Measurements from ENCODE around the gene SOBP. TPM values are rescaled to one million over a fixed set of nuclear protein-coding genes. Genes with fewer than 3 reads are reported as not detected.

Gene SOBP
- total and polyA plus RNA-seq, 2 donors (not counting 3 experiments of a cell fraction or from before 2014, with no cell fraction given) = 0.35 to 6.6 TPM

GRCh38 chr6:107523054-107523791, 33.3 kb downstream of the SOBP start:
- Histone ChIP-seq H3K27ac (ENCODE audit: insufficient read depth, low read depth, low read length) (no peak overlapping the region), H3K4me2 (ENCODE audit: insufficient read depth, low read length) (no peak overlapping the region), H3K27me3 (ENCODE audit: control insufficient read depth in 2 of 2, insufficient read depth in 2 of 2, low read length in 2 of 2) (no peaks in the 10 kb centered on the region), H3K9me3 (replicated peaks; ENCODE audit: control insufficient read depth, insufficient read depth, low read length) (no peaks in the 10 kb centered on the region), H3K9ac (replicated peaks; ENCODE audit: extremely low read depth, insufficient read depth, low read length) (no peak overlapping the region), H4K20me1 (replicated peaks; ENCODE audit: control insufficient read depth, extremely low read depth, insufficient read depth, low read length) (no peaks in the 10 kb centered on the region), H3K36me3 (ENCODE audit: control insufficient read depth in 2 of 2, extremely low read depth in 1 of 2, insufficient read depth in 2 of 2, low read length in 2 of 2) (no peaks in the 10 kb centered on the region), H3K4me3 (replicated peaks in 1 of 3; ENCODE audit: insufficient read depth in 1 of 3, low read depth in 1 of 3, low read length in 3 of 3) (no peak overlapping the region), H2AFZ (ENCODE audit: low read depth, low read length) (no peak overlapping the region), H3K79me2 (ENCODE audit: control insufficient read depth, insufficient read depth, low read length) (no peaks in the 10 kb centered on the region), H3K9me1 (replicated peaks; ENCODE audit: control insufficient read depth, extremely low read depth, insufficient read depth, low read length) (no peaks in the 10 kb centered on the region), H3K4me1 (ENCODE audit: control insufficient read depth, extremely low read depth, insufficient read depth, low read length) (no peaks in the 10 kb centered on the region)
- ChIA-PET CTCF (no interaction called here), POLR2A (no interaction called here)
- no peak for DNase-seq (ENCODE audit: low read depth, low spot score)
- TF ChIP-seq CTCF (IDR thresholded peaks at IDR 0.05; ENCODE audit: extremely low read depth in 1 of 2, insufficient read depth in 1 of 2, low read depth in 1 of 2, low read length in 2 of 2) (no peak), JUN (IDR thresholded peaks at IDR 0.05; ENCODE audit: borderline replicate concordance, insufficient read depth, insufficient read length, low read depth) (no peak), POLR2A (IDR thresholded peaks at IDR 0.05; ENCODE audit: low read depth, low read length) (no peak), GATA2 (IDR thresholded peaks at IDR 0.05; ENCODE audit: insufficient read depth, insufficient read length, low read depth, low read length) (no peak), MAX (IDR thresholded peaks at IDR 0.05; ENCODE audit: insufficient read depth, insufficient read length) (no peak), POLR2AphosphoS5 (IDR thresholded peaks at IDR 0.05; ENCODE audit: insufficient read depth, low read depth, low read length) (no peak), MYC (IDR thresholded peaks at IDR 0.05; ENCODE audit: low read depth, low read length) (no peak), EZH2 (IDR thresholded peaks at IDR 0.05; ENCODE audit: borderline replicate concordance, low read depth, low read length, severe bottlenecking) (no peak), FOS (IDR thresholded peaks at IDR 0.05; ENCODE audit: borderline replicate concordance, insufficient read depth, low read length) (no peak)
- FAIRE-seq = no peak
- no TSS peak for BruUV-seq (replicated peaks)
- intact Hi-C loops (cut with micrococcal nuclease) = no loop called here
- dilution Hi-C loops (cut with MboI; ENCODE audit: extremely low pct_ligation_motif_present, low sequenced_read_pairs) = no loop called here
